HepG2 (cell line): ENCODE data around the gene SCRG1. TPM values are rescaled to one million over a fixed set of nuclear protein-coding genes. Genes with fewer than 3 reads are reported as not detected.

Source experiments
- ATAC-seq: fragments of 200-7000 bp; cut with Tn5 transposase; 3 replicates; pipeline ENCODE4 v1.9.1; 2020; ENCODE audit warnings: mild to moderate bottlenecking, moderate library complexity
- BruUV-seq: library from RNA; stranded (reverse); fragments of 400-500 nt; replicated peaks from 2 replicates; lab custom pipeline; 2021; lab: Mats Ljungman, UMichigan
- CTCF ChIA-PET: fragments of 300-600 bp; formaldehyde crosslinking; extraction: SDS; loops from one replicate; lab custom pipeline; 2021; ENCODE audit warnings: low total read pairs, inconsistent platforms, low intra/inter-chr PET ratio; lab: Yijun Ruan, JAX
- POLR2A ChIA-PET: fragments of 350-600 bp; sonication (Branson Sonifier 250); formaldehyde crosslinking; loops from one replicate; lab custom pipeline; 2020; ENCODE audit warnings: antibody characterized with exemption, inconsistent platforms; lab: Yijun Ruan, JAX
- DNase-seq: peaks from one replicate; pipeline ENCODE4 v3.0.0-alpha.2; 2015; ENCODE audit warnings: low spot score
- FAIRE-seq: peaks from 3 replicates; lab custom pipeline; 2011; peaks lifted over from hg19 to GRCh38; lab: Jason Lieb, UNC
- H2AFZ ChIP-seq: one replicate; pipeline ENCODE4 v1.6.1; 2011; ENCODE audit warnings: low read length, inconsistent platforms
- H3K27ac ChIP-seq: fragments of 300-600 bp; 3 replicates; pipeline ENCODE4 v1.8.0; 2011; ENCODE audit warnings: mixed run types, mild to moderate bottlenecking, mixed read lengths, low read length, inconsistent platforms; ENCODE audit not compliant: insufficient read depth; ENCODE audit errors: extremely low read length
- H3K27me3 ChIP-seq, 2 experiments: fragments of 200-600 bp in 1 of 2; 2 replicates in 1 of 2; 3 replicates in 1 of 2; pipeline versions ENCODE4 v1.6.0 to v1.8.0; 2011; ENCODE audit warnings: low read length in 2 of 2, mild to moderate bottlenecking in 2 of 2, moderate library complexity in 2 of 2, inconsistent platforms in 1 of 2; ENCODE audit not compliant: insufficient read depth in 2 of 2, control insufficient read depth in 1 of 2
- H3K36me3 ChIP-seq, 2 experiments: fragments of 200-600 bp in 1 of 2; replicated peaks in 1 of 2; 2 replicates in 1 of 2; 3 replicates in 1 of 2; pipeline versions ENCODE4 v1.5.1 to v1.8.0; 2011; ENCODE audit warnings: low read length in 2 of 2, inconsistent platforms in 1 of 2; ENCODE audit not compliant: insufficient read depth in 2 of 2, control insufficient read depth in 1 of 2
- H3K4me1 ChIP-seq: 2 replicates; pipeline ENCODE4 v1.5.1; 2012; ENCODE audit warnings: low read length, inconsistent platforms; ENCODE audit not compliant: insufficient read depth
- H3K4me2 ChIP-seq: 2 replicates; pipeline ENCODE4 v1.6.0; 2011; ENCODE audit warnings: low read depth, low read length, inconsistent platforms
- H3K4me3 ChIP-seq, 3 experiments: fragments of 200-600 bp in 1 of 3; sonication (generic), shearing (Covaris generic) in 1 of 3; replicated peaks in 1 of 3; 2 replicates each; pipeline ENCODE4 v1.5.1; 2011 to 2016; ENCODE audit warnings: low read length in 3 of 3, inconsistent platforms in 2 of 3, low read depth in 2 of 3, mild to moderate bottlenecking in 2 of 3, control low read depth in 1 of 3, mixed read lengths in 1 of 3; ENCODE audit not compliant: insufficient read depth in 1 of 3
- H3K79me2 ChIP-seq: one replicate; pipeline ENCODE4 v1.6.1; 2011; ENCODE audit warnings: low read length, inconsistent platforms; ENCODE audit not compliant: insufficient read depth
- H3K9ac ChIP-seq: 2 replicates; pipeline ENCODE4 v1.6.0; 2011; ENCODE audit warnings: mild to moderate bottlenecking, low read depth, low read length, inconsistent platforms; ENCODE audit not compliant: insufficient read depth
- H3K9me3 ChIP-seq: 2 replicates; pipeline ENCODE4 v1.5.1; 2012; ENCODE audit warnings: mild to moderate bottlenecking, low read length
- H4K20me1 ChIP-seq: 2 replicates; pipeline ENCODE4 v1.6.0; 2011; ENCODE audit warnings: inconsistent platforms, mild to moderate bottlenecking, low read length, moderate library complexity; ENCODE audit not compliant: insufficient read depth
- CBX5 ChIP-seq: sonication (generic); formaldehyde crosslinking; IDR thresholded peaks from 2 replicates; pipeline ENCODE4 v1.4.0; 2020; ENCODE audit warnings: missing genetic modification reagents, borderline replicate concordance
- DNMT3B ChIP-seq: conservative IDR thresholded peaks from 2 replicates; pipeline ENCODE4 v1.6.1; 2016; ENCODE audit warnings: missing biosample characterization, control low read depth
- IRX3 ChIP-seq: sonication (generic); formaldehyde crosslinking; IDR thresholded peaks from 2 replicates; pipeline ENCODE4 v1.8.1; 2023; ENCODE audit warnings: mild to moderate bottlenecking, low read depth, missing genetic modification reagents, borderline replicate concordance
- MAFK ChIP-seq, 2 experiments: IDR thresholded peaks in 1 of 2; conservative IDR thresholded peaks in 1 of 2; 2 replicates each; pipeline ENCODE4 v1.6.1; 2011; ENCODE audit warnings: improper control_type of control experiment in 2 of 2, low read length in 2 of 2
- ONECUT2 ChIP-seq: sonication (generic); formaldehyde crosslinking; IDR thresholded peaks from 2 replicates; pipeline ENCODE4 v1.4.0; 2020; ENCODE audit warnings: missing genetic modification reagents
- RAD21 ChIP-seq: fragments of 450-650 bp; formaldehyde crosslinking; IDR thresholded peaks from 2 replicates; pipeline ENCODE4 v1.5.0; 2020; ENCODE audit warnings: mild to moderate bottlenecking
- SIX1 ChIP-seq: sonication (generic); formaldehyde crosslinking; IDR thresholded peaks from 2 replicates; pipeline ENCODE4 v1.4.0; 2020; ENCODE audit warnings: missing genetic modification reagents, borderline replicate concordance
- SNAPC5 ChIP-seq: sonication (generic); formaldehyde crosslinking; IDR thresholded peaks from 2 replicates; pipeline ENCODE4 v1.8.1; 2023; ENCODE audit warnings: mild to moderate bottlenecking, missing genetic modification reagents, borderline replicate concordance
- SRSF9 ChIP-seq: fragments of 200-400 bp; formaldehyde crosslinking; IDR thresholded peaks from 2 replicates; pipeline ENCODE4 v1.6.1; 2018; ENCODE audit warnings: borderline replicate concordance, mild to moderate bottlenecking, low read depth, low read length; ENCODE audit not compliant: insufficient read depth, poor library complexity, severe bottlenecking
- ZNF138 ChIP-seq: sonication (generic); formaldehyde crosslinking; IDR thresholded peaks from 2 replicates; pipeline ENCODE4 v1.5.0; 2020; ENCODE audit warnings: mild to moderate bottlenecking, low read depth, missing genetic modification reagents
- ZNF142 ChIP-seq: sonication (generic); formaldehyde crosslinking; IDR thresholded peaks from 2 replicates; pipeline ENCODE4 v1.4.0; 2020; ENCODE audit warnings: missing genetic modification reagents
- ZNF263 ChIP-seq: sonication (generic); formaldehyde crosslinking; IDR thresholded peaks from 2 replicates; pipeline ENCODE4 v1.4.0; 2020; ENCODE audit warnings: missing genetic modification reagents
- ZNF343 ChIP-seq: sonication (generic); formaldehyde crosslinking; IDR thresholded peaks from 2 replicates; pipeline ENCODE4 v1.4.0; 2020; ENCODE audit warnings: mild to moderate bottlenecking, missing genetic modification reagents
- ZNF350 ChIP-seq: sonication (generic); formaldehyde crosslinking; IDR thresholded peaks from 2 replicates; pipeline ENCODE4 v1.4.0; 2020; ENCODE audit warnings: mild to moderate bottlenecking, low read depth, missing genetic modification reagents, borderline replicate concordance
- ZNF567 ChIP-seq: sonication (generic); formaldehyde crosslinking; IDR thresholded peaks from 2 replicates; pipeline ENCODE4 v1.8.1; 2023; ENCODE audit warnings: mild to moderate bottlenecking, missing genetic modification reagents, borderline replicate concordance
- ZXDC ChIP-seq: sonication (generic); formaldehyde crosslinking; IDR thresholded peaks from 2 replicates; pipeline ENCODE4 v1.5.0; 2020; ENCODE audit warnings: mild to moderate bottlenecking, missing genetic modification reagents
- WGBS: methylation state at CpG from one replicate; pipeline ENCODE4 v1.1.6; 2017; ENCODE audit warnings: low lambda C conversion rate; 5-methylcytosine and 5-hydroxymethylcytosine counted together
- in situ Hi-C: cut with HindIII; loops from 2 replicates; pipeline ENCODE4 v1.10.0; 2017; ENCODE audit warnings: low pct_unique_long_range_greater_than_20kb; ENCODE audit not compliant: extremely low pct_ligation_motif_present
- intact Hi-C: fragments of 100-400 bp; cut with micrococcal nuclease; formaldehyde crosslinking; loops from one replicate; pipeline ENCODE4 v1.10.0; 2022; ENCODE audit not compliant: unreplicated experiment
- polyA plus RNA-seq, 8 experiments: library from polyadenylated mRNA; depleted of rRNA in 3 of 8; stranded (reverse) in 7 of 8; unstranded in 1 of 8; fragments of >200 nt; fragmentation: Illumina TruSeq in 4 of 8; extraction: Trizol in 4 of 8; gene quantifications; 2 replicates each; pipeline versions ENCODE4 v1.2.1 to v1.2.3, GENCODE V29; 2011 to 2016; ENCODE audit warnings: low read depth in 4 of 8, missing spikeins in 1 of 8, mixed read lengths in 1 of 8; ENCODE audit not compliant: insufficient read depth in 1 of 8
- total RNA-seq, 5 experiments: library from RNA; depleted of rRNA; stranded (reverse); fragments of >200 nt; fragmentation: Illumina TruSeq; extraction: Trizol; gene quantifications; 2 replicates each; pipeline ENCODE4 v1.2.3, GENCODE V29; 2016; ENCODE audit warnings: low read depth in 1 of 5
- TF ChIP-seq, protein P1 (sequence below): sonication (generic); formaldehyde crosslinking; IDR thresholded peaks from 2 replicates; pipeline ENCODE4 v1.4.0; 2020; ENCODE audit warnings: mild to moderate bottlenecking, missing genetic modification reagents

SCRG1 gene
- total and polyA plus RNA-seq, 2 of the 13 experiments (the other 11 are each of a cell fraction or from before 2014, with no cell fraction given) = not detected

DNA sequence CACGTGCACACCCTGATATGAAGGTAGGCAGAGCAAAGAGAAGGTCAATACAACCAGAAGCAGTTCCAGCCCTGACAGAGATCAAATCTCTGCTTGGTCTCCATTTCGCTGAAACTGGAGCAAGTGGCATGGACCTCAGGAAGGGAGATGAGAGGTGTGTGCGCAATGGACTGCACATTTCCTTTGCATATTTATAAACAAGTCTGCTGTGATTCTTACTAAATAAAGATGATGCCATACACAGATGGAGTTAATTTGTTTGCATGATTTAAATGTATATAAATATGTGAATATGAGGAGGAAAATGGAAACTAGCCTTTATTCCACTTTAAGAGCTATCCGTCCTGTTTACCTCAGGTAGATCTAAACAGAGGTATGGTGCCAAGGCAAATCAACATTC is 2.1 kb upstream of the SCRG1 start:
- in situ Hi-C loops = loop anchor here (25.0 kb wide), 1 partner anchor 389 kb away; no protein-coding TSS in a partner anchor
- WGBS = 46% methylated on average over 4 of the region's 4 CpGs
- intact Hi-C loops = no loop called here
- no peaks in the 10 kb centered on the region for H3K79me2 ChIP-seq
- CTCF ChIA-PET = no interaction called here
- H2AFZ ChIP-seq = no peak overlapping the region
- no peak for TF ChIP-seq ZNF138 (CRISPR knock-in tag)
- no peak for TF ChIP-seq ZNF142 (CRISPR knock-in tag)
- no peak for TF ChIP-seq IRX3 (CRISPR knock-in tag)
- TF ChIP-seq SIX1 (CRISPR knock-in tag) = no peak
- no peak for TF ChIP-seq CBX5 (CRISPR knock-in tag)
- TF ChIP-seq ZXDC (CRISPR knock-in tag) = no peak
- TF ChIP-seq, protein P1, sequence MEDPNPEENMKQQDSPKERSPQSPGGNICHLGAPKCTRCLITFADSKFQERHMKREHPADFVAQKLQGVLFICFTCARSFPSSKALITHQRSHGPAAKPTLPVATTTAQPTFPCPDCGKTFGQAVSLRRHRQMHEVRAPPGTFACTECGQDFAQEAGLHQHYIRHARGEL (CRISPR knock-in tag) = no peak
- TF ChIP-seq MAFK (conservative IDR thresholded peaks at IDR 0.05 in 1 of 2, IDR thresholded peaks at IDR 0.05 in 1 of 2; ENCODE audit: low read length in 2 of 2) = no peak
- TF ChIP-seq ZNF567 (CRISPR knock-in tag) = no peak
- no peak for TF ChIP-seq SRSF9
- no peak for TF ChIP-seq SNAPC5 (CRISPR knock-in tag)
- TF ChIP-seq ZNF343 (CRISPR knock-in tag) = no peak
- TF ChIP-seq ZNF350 (CRISPR knock-in tag) = no peak
- no peak for TF ChIP-seq ZNF263 (CRISPR knock-in tag)
- no peak for TF ChIP-seq RAD21 (CRISPR knock-in tag)
- TF ChIP-seq DNMT3B (CRISPR knock-in tag) = no peak
- TF ChIP-seq ONECUT2 = no peak
- TF ChIP-seq, all 625 proteins: peak for 0
- Histone ChIP-seq H3K4me2 (no peak overlapping the region), H3K9ac (no peak overlapping the region), H3K36me3 (no peaks in the 10 kb centered on the region), H3K9me3 (no peaks in the 10 kb centered on the region), H3K27ac (no peak overlapping the region), H3K27me3 (no peaks in the 10 kb centered on the region; a peak in 1 of 5 replicates), H3K4me3 (no peak overlapping the region), H4K20me1 (no peaks in the 10 kb centered on the region), H3K4me1 (no peaks in the 10 kb centered on the region)
- BruUV-seq = no TSS peak
- no peak for FAIRE-seq
- ATAC-seq = no peak
- DNase-seq = no peak
- POLR2A ChIA-PET = no interaction called here
